HG02840 (cell line): ENCODE data around the gene GXYLT1.
"Not testable (repeated sequence)": the region's sequence is repeated elsewhere in the genome, so short reads cannot be mapped to it uniquely, and the experiment has no call there.

Experiments used
- ATAC-seq: cut with Tn5 transposase; IDR thresholded peaks from one replicate; pipeline ENCODE4 v1.9.1; 2021; ENCODE audit warnings: mild to moderate bottlenecking, moderate library complexity, moderate number of reproducible peaks; ENCODE audit not compliant: unreplicated experiment, low FRiP score

The GXYLT1 gene

GRCh38 chr12:42103155-42103554, 41.5 kb downstream of the GXYLT1 start:
- ATAC-seq, result no peak

- no peak for ATAC-seq
Measured at GRCh38 chr12:42102720-42103119, 42.0 kb downstream of the GXYLT1 start.

GRCh38 chr12:42099433-42099832, 45.2 kb downstream of the GXYLT1 start:
- no peak for ATAC-seq

- peak; percentile 82 for ATAC-seq
Measured at GRCh38 chr12:42097971-42098370, 46.7 kb downstream of the GXYLT1 start.

- ATAC-seq, result no peak
Measured at GRCh38 chr12:42094277-42094676, 50.4 kb downstream of the GXYLT1 start.

- no peak for ATAC-seq
Measured at GRCh38 chr12:42091769-42092168, 52.9 kb downstream of the GXYLT1 start.

GRCh38 chr12:42090899-42091298, 53.8 kb downstream of the GXYLT1 start:
- ATAC-seq, result no peak

GRCh38 chr12:42086031-42086430, 58.6 kb downstream of the GXYLT1 start:
- no peak for ATAC-seq

- no peak for ATAC-seq
Measured at GRCh38 chr12:42085594-42085993, 59.1 kb downstream of the GXYLT1 start.

- ATAC-seq, result no peak
Measured at GRCh38 chr12:42084522-42084921, 60.2 kb downstream of the GXYLT1 start.

GRCh38 chr12:42076976-42077375, 67.7 kb downstream of the GXYLT1 start:
- no peak for ATAC-seq

GRCh38 chr12:42070036-42070435, 74.6 kb downstream of the GXYLT1 start:
- no peak for ATAC-seq

GRCh38 chr12:42059127-42059526, 85.5 kb downstream of the GXYLT1 start:
- no peak for ATAC-seq

- ATAC-seq, result no peak
Measured at GRCh38 chr12:42056130-42056529, 88.5 kb downstream of the GXYLT1 start.

GRCh38 chr12:42053456-42053855, 91.2 kb downstream of the GXYLT1 start:
- ATAC-seq, result no peak

GRCh38 chr12:42048980-42049379, 95.7 kb downstream of the GXYLT1 start:
- not testable (repeated sequence) for ATAC-seq

GRCh38 chr12:42039577-42039976, 105.1 kb downstream of the GXYLT1 start:
- ATAC-seq, result no peak

GRCh38 chr12:42039176-42039575, 105.5 kb downstream of the GXYLT1 start:
- no peak for ATAC-seq

GRCh38 chr12:42031847-42032564, 112.7 kb downstream of the GXYLT1 start:
- ATAC-seq, result no peak
